WTC11 (cell line): Measurements from ENCODE around the gene TMEM121B. TPM values are rescaled to one million over a fixed set of nuclear protein-coding genes. Genes with fewer than 3 reads are reported as not detected.

Source experiments
- ATAC-seq: fragments of 200-7000 bp; cut with Tn5 transposase; 2 replicates; pipeline ENCODE4 v1.10.0; 2021; ENCODE audit warnings: mild to moderate bottlenecking, moderate library complexity
- CTCF ChIA-PET: fragments of 300-600 bp; sonication (Branson Sonifier 250); formaldehyde crosslinking; loops from one replicate; lab custom pipeline; 2021; ENCODE audit warnings: antibody characterized with exemption; lab: Charles Lee
- POLR2A ChIA-PET: fragments of 350-600 bp; sonication (Branson Sonifier 250); formaldehyde crosslinking; loops from one replicate; lab custom pipeline; 2021; ENCODE audit warnings: antibody characterized with exemption; lab: Charles Lee
- DNase-seq: peaks from one replicate; pipeline ENCODE4 v3.0.0; 2021; ENCODE audit warnings: low spot score
- H3K27ac Mint-ChIP-seq: 2 replicates; pipeline ENCODE4 v1.8.0; 2021; ENCODE audit warnings: mixed read lengths
- H3K27me3 Mint-ChIP-seq: 2 replicates; pipeline ENCODE4 v1.8.0; 2021; ENCODE audit warnings: low read depth, mild to moderate bottlenecking, moderate library complexity, mixed read lengths
- H3K36me3 Mint-ChIP-seq: 2 replicates; pipeline ENCODE4 v1.8.0; 2021; ENCODE audit warnings: mixed read lengths
- H3K4me1 Mint-ChIP-seq: 2 replicates; pipeline ENCODE4 v1.8.0; 2022; ENCODE audit warnings: mixed read lengths
- H3K4me3 Mint-ChIP-seq: 2 replicates; pipeline ENCODE4 v1.8.0; 2021; ENCODE audit warnings: mild to moderate bottlenecking, moderate library complexity, mixed read lengths
- H3K9me3 Mint-ChIP-seq: 2 replicates; pipeline ENCODE4 v1.8.0; 2021; ENCODE audit warnings: mixed read lengths
- ARID4B ChIP-seq: sonication (generic); formaldehyde crosslinking; IDR thresholded peaks from 2 replicates; pipeline ENCODE4 v1.8.0; 2023; ENCODE audit warnings: missing genetic modification reagents, mild to moderate bottlenecking, borderline replicate concordance
- CTCF ChIP-seq: fragments of 200-600 bp; IDR thresholded peaks from 2 replicates; pipeline ENCODE4 v1.8.0; 2022; ENCODE audit warnings: antibody characterized with exemption
- E2F5 ChIP-seq: sonication (generic); formaldehyde crosslinking; IDR thresholded peaks from 2 replicates; pipeline ENCODE4 v1.8.1; 2022; ENCODE audit warnings: mild to moderate bottlenecking, moderate library complexity, missing genetic modification reagents
- GTF2I ChIP-seq: fragments of 250-450 bp; sonication (Bioruptor Pico); conservative IDR thresholded peaks from 2 replicates; pipeline ENCODE4 v1.4.0; 2021; ENCODE audit warnings: mild to moderate bottlenecking
- HMGA2 ChIP-seq: fragments of 250-450 bp; sonication (Bioruptor Pico); IDR thresholded peaks from 2 replicates; pipeline ENCODE4 v1.4.0; 2021; ENCODE audit warnings: mild to moderate bottlenecking, moderate library complexity
- MAX ChIP-seq: sonication (generic); formaldehyde crosslinking; IDR thresholded peaks from 2 replicates; pipeline ENCODE4 v1.8.0; 2022; ENCODE audit warnings: mild to moderate bottlenecking, missing genetic modification reagents
- NFYB ChIP-seq: sonication (generic); formaldehyde crosslinking; conservative IDR thresholded peaks from 2 replicates; pipeline ENCODE4 v1.8.0; 2022; ENCODE audit warnings: low read depth, missing genetic modification reagents
- PRDM15 ChIP-seq: sonication (generic); formaldehyde crosslinking; IDR thresholded peaks from 2 replicates; pipeline ENCODE4 v1.8.0; 2022; ENCODE audit warnings: missing genetic modification reagents
- PREB ChIP-seq: sonication (generic); formaldehyde crosslinking; IDR thresholded peaks from 2 replicates; pipeline ENCODE4 v1.8.1; 2022; ENCODE audit warnings: mild to moderate bottlenecking, missing genetic modification reagents, moderate library complexity, borderline replicate concordance
- SOX15 ChIP-seq: fragments of 250-450 bp; sonication (Bioruptor Pico); IDR thresholded peaks from 2 replicates; pipeline ENCODE4 v1.9.0; 2021; ENCODE audit warnings: mild to moderate bottlenecking
- TCF7 ChIP-seq: sonication (generic); formaldehyde crosslinking; IDR thresholded peaks from 2 replicates; pipeline ENCODE4 v1.8.0; 2022; ENCODE audit warnings: mild to moderate bottlenecking, low read depth, missing genetic modification reagents, moderate library complexity
- TEAD1 ChIP-seq: sonication (generic); formaldehyde crosslinking; IDR thresholded peaks from 2 replicates; pipeline ENCODE4 v1.8.0; 2022; ENCODE audit warnings: mild to moderate bottlenecking, missing genetic modification reagents
- TEAD4 ChIP-seq: sonication (generic); formaldehyde crosslinking; IDR thresholded peaks from 2 replicates; pipeline ENCODE4 v1.8.0; 2022; ENCODE audit warnings: mild to moderate bottlenecking, missing genetic modification reagents
- USF2 ChIP-seq: sonication (generic); formaldehyde crosslinking; IDR thresholded peaks from 2 replicates; pipeline ENCODE4 v1.8.1; 2023; ENCODE audit warnings: mild to moderate bottlenecking, missing genetic modification reagents, moderate library complexity
- ZNF121 ChIP-seq: sonication (generic); formaldehyde crosslinking; IDR thresholded peaks from 2 replicates; pipeline ENCODE4 v1.8.0; 2023; ENCODE audit warnings: missing genetic modification reagents
- ZNF219 ChIP-seq: sonication (generic); formaldehyde crosslinking; IDR thresholded peaks from 2 replicates; pipeline ENCODE4 v1.8.0; 2023; ENCODE audit warnings: missing genetic modification reagents, mild to moderate bottlenecking, borderline replicate concordance
- ZNF317 ChIP-seq: sonication (generic); formaldehyde crosslinking; IDR thresholded peaks from 2 replicates; pipeline ENCODE4 v1.8.1; 2023; ENCODE audit warnings: low read depth, mild to moderate bottlenecking, moderate library complexity, missing genetic modification reagents, borderline replicate concordance
- total RNA-seq: library from RNA; stranded (reverse); gene quantifications from 3 replicates; pipeline ENCODE4 v1.2.3, GENCODE V29; 2021

TMEM121B gene
- total RNA-seq, 1 experiment from 2014 or later = 7.5 TPM

- no peak for TF ChIP-seq SOX15 (CRISPR knock-in tag)
Observed at GRCh38 chr22:17105143-17106129, 15.7 kb downstream of the TMEM121B start (continued).

GRCh38 chr22:17104336-17104935 lies 16.7 kb downstream of the TMEM121B start:
- no peaks in the 10 kb centered on the region for H3K27me3 Mint-ChIP-seq
- ChIA-PET POLR2A (no interaction called here), CTCF (interaction anchor here (3.6 kb wide), 1 partner anchor 9 kb away, joined by 17 read pairs; no protein-coding TSS in a partner anchor)
- TF ChIP-seq GTF2I (no peak), PRDM15 (CRISPR knock-in tag) (no peak), HMGA2 (CRISPR knock-in tag) (no peak), TEAD1 (no peak), NFYB (CRISPR knock-in tag) (no peak), ZNF317 (CRISPR knock-in tag) (no peak), PREB (CRISPR knock-in tag) (no peak), TEAD4 (no peak), ZNF219 (CRISPR knock-in tag) (no peak), ARID4B (CRISPR knock-in tag) (no peak), TCF7 (CRISPR knock-in tag) (no peak), CTCF (no peak), ZNF121 (no peak), E2F5 (CRISPR knock-in tag) (no peak), USF2 (CRISPR knock-in tag) (no peak), MAX (CRISPR knock-in tag) (no peak)
- ATAC-seq (no peak), DNase-seq (no peak)
- no peak overlapping the region; the same call in 1 of the 2 replicates for H3K27ac Mint-ChIP-seq
- H3K4me3 Mint-ChIP-seq = no peak overlapping the region
- H3K9me3 Mint-ChIP-seq = no peaks in the 10 kb centered on the region
- H3K36me3 Mint-ChIP-seq = peaks cover 14% of the 10 kb centered on the region
- no peaks in the 10 kb centered on the region for H3K4me1 Mint-ChIP-seq
